DND-41 (cell line): ENCODE measurements around the gene COMP.

ENCODE experiments used
- ATAC-seq: fragments of 200-7000 bp; cut with Tn5 transposase; 3 replicates; pipeline ENCODE4 v1.9.1; 2021; ENCODE audit warnings: low read depth; ENCODE audit not compliant: insufficient read depth
- DNase-seq: peaks from one replicate; pipeline ENCODE4 v3.0.0-alpha.2; 2020
- H2AFZ ChIP-seq: 2 replicates; pipeline ENCODE4 v1.6.0; 2012; ENCODE audit warnings: low read depth, low read length
- H3K27ac ChIP-seq: 2 replicates; pipeline ENCODE4 v1.5.1; 2012; ENCODE audit warnings: low read length, inconsistent platforms
- H3K27me3 ChIP-seq: fragments of 200-600 bp; sonication (generic); 2 replicates; pipeline ENCODE4 v1.6.0; 2012; ENCODE audit warnings: low read length, mild to moderate bottlenecking, inconsistent platforms; ENCODE audit not compliant: insufficient read depth, poor library complexity
- H3K36me3 ChIP-seq: 2 replicates; pipeline ENCODE4 v1.5.1; 2012; ENCODE audit warnings: low read length, inconsistent platforms; ENCODE audit not compliant: insufficient read depth
- H3K4me1 ChIP-seq: 2 replicates; pipeline ENCODE4 v1.5.1; 2012; ENCODE audit warnings: mild to moderate bottlenecking, low read length; ENCODE audit not compliant: insufficient read depth
- H3K4me2 ChIP-seq: 2 replicates; pipeline ENCODE4 v1.6.0; 2012; ENCODE audit warnings: mild to moderate bottlenecking, moderate library complexity, low read length, inconsistent platforms; ENCODE audit not compliant: insufficient read depth
- H3K4me3 ChIP-seq, 2 experiments: fragments of 200-600 bp in 1 of 2; shearing (Covaris generic) in 1 of 2; 2 replicates each; pipeline ENCODE4 v1.5.1; 2012 to 2016; ENCODE audit warnings: inconsistent platforms in 2 of 2, low read length in 2 of 2, mild to moderate bottlenecking in 2 of 2, low read depth in 1 of 2, moderate library complexity in 1 of 2
- H3K79me2 ChIP-seq: 2 replicates; pipeline ENCODE4 v1.6.0; 2012; ENCODE audit warnings: low read length, inconsistent platforms; ENCODE audit not compliant: insufficient read depth
- H3K9ac ChIP-seq: 2 replicates; pipeline ENCODE4 v1.6.0; 2012; ENCODE audit warnings: low read depth, mild to moderate bottlenecking, inconsistent platforms, low read length, moderate library complexity
- H3K9me3 ChIP-seq: 2 replicates; pipeline ENCODE4 v1.5.1; 2012; ENCODE audit warnings: low read length, moderate library complexity, mild to moderate bottlenecking, inconsistent platforms; ENCODE audit not compliant: insufficient read depth, severe bottlenecking
- H4K20me1 ChIP-seq: 2 replicates; pipeline ENCODE4 v1.6.0; 2012; ENCODE audit warnings: low read length; ENCODE audit not compliant: insufficient read depth
- CTCF ChIP-seq: IDR thresholded peaks from 2 replicates; pipeline ENCODE4 v1.5.1; 2012; ENCODE audit warnings: borderline replicate concordance, low read length, moderate library complexity, mild to moderate bottlenecking; ENCODE audit not compliant: poor library complexity, severe bottlenecking; ENCODE audit errors: extremely low read depth
- EZH2 ChIP-seq: IDR thresholded peaks from 3 replicates; pipeline ENCODE4 v1.6.1; 2012; ENCODE audit warnings: borderline replicate concordance, low read depth, mild to moderate bottlenecking, moderate library complexity, low read length, inconsistent platforms; ENCODE audit not compliant: severe bottlenecking

Gene COMP

GRCh38 chr19:18794692-18795091 is 3.6 kb upstream of the COMP start:
- no peak overlapping the region for H3K4me3 ChIP-seq
- no peaks in the 10 kb centered on the region for H3K36me3 ChIP-seq
- H4K20me1 ChIP-seq: no peaks in the 10 kb centered on the region
- no peak overlapping the region for H3K27ac ChIP-seq
- ATAC-seq (no peak), DNase-seq (no peak)
- no peak overlapping the region for H2AFZ ChIP-seq
- no peak for TF ChIP-seq EZH2
- no peak for TF ChIP-seq CTCF
- no peak overlapping the region for H3K4me2 ChIP-seq
- H3K27me3 ChIP-seq: no peaks in the 10 kb centered on the region
- no peaks in the 10 kb centered on the region for H3K79me2 ChIP-seq
- H3K9ac ChIP-seq: no peak overlapping the region
- no peaks in the 10 kb centered on the region for H3K9me3 ChIP-seq
- H3K4me1 ChIP-seq: no peaks in the 10 kb centered on the region

- Histone ChIP-seq H3K9ac (no peak overlapping the region), H3K9me3 (no peaks in the 10 kb centered on the region), H3K36me3 (no peaks in the 10 kb centered on the region), H3K4me2 (no peak overlapping the region), H3K4me3 (no peak overlapping the region), H2AFZ (no peak overlapping the region), H3K27me3 (no peaks in the 10 kb centered on the region), H4K20me1 (no peaks in the 10 kb centered on the region), H3K27ac (no peak overlapping the region), H3K79me2 (no peaks in the 10 kb centered on the region), H3K4me1 (no peaks in the 10 kb centered on the region)
- DNase-seq (no peak), ATAC-seq (no peak)
- TF ChIP-seq CTCF (no peak), EZH2 (no peak)
Measured at GRCh38 chr19:18794029-18794313, 2.9 kb upstream of the COMP start.

GRCh38 chr19:18793144-18794028 is 2.3 kb upstream of the COMP start:
- no peaks in the 10 kb centered on the region for H3K4me1 ChIP-seq
- H3K9ac ChIP-seq: no peak overlapping the region
- H3K4me2 ChIP-seq: no peak overlapping the region
- no peak for ATAC-seq
- DNase-seq: no peak
- no peaks in the 10 kb centered on the region for H3K27me3 ChIP-seq
- H4K20me1 ChIP-seq: no peaks in the 10 kb centered on the region
- H2AFZ ChIP-seq: no peak overlapping the region
- no peak overlapping the region for H3K4me3 ChIP-seq
- no peaks in the 10 kb centered on the region for H3K79me2 ChIP-seq
- H3K27ac ChIP-seq: no peak overlapping the region
- TF ChIP-seq EZH2: no peak
- TF ChIP-seq CTCF: no peak
- no peaks in the 10 kb centered on the region for H3K9me3 ChIP-seq
- H3K36me3 ChIP-seq: no peaks in the 10 kb centered on the region
